PC-9 (cell line): ENCODE results near the gene PAFAH1B1. TPM values are rescaled to one million over a fixed set of nuclear protein-coding genes. Genes with fewer than 3 reads are reported as not detected.
A peak's percentile ranks its signal among the peaks of the same experiment; 100 is the strongest.
"Not testable (repeated sequence)": the region's sequence is repeated elsewhere in the genome, so short reads cannot be mapped to it uniquely, and the experiment has no call there.

Source experiments
- Bru-seq: library from RNA; stranded (reverse); fragments of 400-500 nt; gene quantifications from one replicate; lab custom pipeline; 2021; lab: Mats Ljungman, UMichigan
- BruChase-seq, 2 experiments: library from RNA; stranded (reverse); fragments of 400-500 nt; gene quantifications; one replicate each; lab custom pipeline; 2021; lab: Mats Ljungman, UMichigan
- BruUV-seq: library from RNA; stranded (reverse); fragments of 400-500 nt; replicated peaks from 2 replicates; lab custom pipeline; 2021; lab: Mats Ljungman, UMichigan
- CTCF ChIA-PET: fragments of 300-600 bp; sonication (Branson Sonifier 250); formaldehyde crosslinking; loops from one replicate; lab custom pipeline; 2022; ENCODE audit warnings: antibody characterized with exemption; lab: Charles Lee
- POLR2A ChIA-PET: fragments of 300-600 bp; sonication (Branson Sonifier 250); formaldehyde crosslinking; loops from one replicate; lab custom pipeline; 2022; ENCODE audit warnings: antibody characterized with exemption; ENCODE audit not compliant: unreplicated experiment; lab: Charles Lee
- DNase-seq, 2 experiments: peaks; one replicate each; pipeline versions ENCODE4 v3.0.0 to v3.0.0-alpha.2; 2015 to 2022; ENCODE audit warnings: mixed read lengths in 1 of 2
- H2AFZ ChIP-seq: fragments of 200-600 bp; sonication (generic); 2 replicates; pipeline ENCODE4 v1.8.1; 2017; ENCODE audit warnings: antibody characterized with exemption
- H3F3A ChIP-seq: fragments of 200-600 bp; sonication (generic); 2 replicates; pipeline ENCODE4 v1.8.1; 2017; ENCODE audit warnings: antibody characterized with exemption, mild to moderate bottlenecking, low read depth; ENCODE audit not compliant: insufficient read depth
- H3K27ac ChIP-seq: fragments of 200-600 bp; sonication (generic); 2 replicates; pipeline ENCODE4 v1.6.1; 2016; ENCODE audit warnings: mixed run types
- H3K27me3 ChIP-seq: fragments of 200-600 bp; sonication (generic); 2 replicates; pipeline ENCODE4 v1.6.1; 2016; ENCODE audit warnings: low read depth, mixed run types; ENCODE audit not compliant: insufficient read depth
- H3K36me3 ChIP-seq: fragments of 200-600 bp; sonication (generic); 2 replicates; pipeline ENCODE4 v1.6.1; 2016; ENCODE audit warnings: low read depth, mixed run types
- H3K4me1 ChIP-seq: fragments of 200-600 bp; sonication (generic); replicated peaks from 2 replicates; pipeline ENCODE4 v1.6.1; 2016; ENCODE audit warnings: mixed run types; ENCODE audit not compliant: insufficient read depth
- H3K4me2 ChIP-seq: fragments of 200-600 bp; sonication (generic); 2 replicates; pipeline ENCODE4 v1.6.1; 2017; ENCODE audit warnings: mixed run types
- H3K4me3 ChIP-seq: fragments of 200-600 bp; sonication (generic); 2 replicates; pipeline ENCODE4 v1.6.1; 2016; ENCODE audit warnings: mixed run types
- H3K79me2 ChIP-seq: fragments of 200-600 bp; sonication (generic); 2 replicates; pipeline ENCODE4 v1.6.1; 2017; ENCODE audit warnings: low read depth, mixed run types
- H3K9me2 ChIP-seq: fragments of 200-600 bp; sonication (generic); 2 replicates; pipeline ENCODE4 v1.8.1; 2017; ENCODE audit warnings: mild to moderate bottlenecking; ENCODE audit not compliant: insufficient read depth
- H3K9me3 ChIP-seq: fragments of 200-600 bp; sonication (generic); 2 replicates; pipeline ENCODE4 v1.8.1; 2016; ENCODE audit warnings: low read depth; ENCODE audit not compliant: insufficient read depth
- H4K20me1 ChIP-seq: fragments of 200-600 bp; sonication (generic); 2 replicates; pipeline ENCODE4 v1.8.1; 2017; ENCODE audit not compliant: insufficient read depth
- EZH2 ChIP-seq: fragments of 200-600 bp; sonication (generic); IDR thresholded peaks from 2 replicates; pipeline ENCODE4 v1.8.0; 2017; ENCODE audit warnings: antibody characterized with exemption, low read depth
- intact Hi-C: fragments of 100-400 bp; cut with micrococcal nuclease; formaldehyde crosslinking; loops from one replicate; pipeline ENCODE4 v1.10.0; 2022; ENCODE audit not compliant: unreplicated experiment
- long read RNA-seq: library from polyadenylated mRNA; stranded (forward); transcript quantifications from one replicate; pipeline ENCODE4 v2.0.0, GENCODE V29; 2022
- total RNA-seq: library from RNA; stranded (reverse); gene quantifications from 2 replicates; pipeline ENCODE4 v1.2.3, GENCODE V29; 2021
- TF ChIP-seq, protein P1 (sequence below): fragments of 200-600 bp; sonication (generic); conservative IDR thresholded peaks from 2 replicates; pipeline ENCODE4 v1.6.1; 2017; ENCODE audit warnings: mixed run types, antibody characterized with exemption, mild to moderate bottlenecking, moderate library complexity

PAFAH1B1 gene
- total RNA-seq (152 and 159 TPM in 2 replicates), Bru-seq, nascent RNA (percentile 97 among the genes with signal in this experiment), BruChase-seq, experiment 1, labeled RNA remaining after a 2-hour chase (percentile 96 among the genes with signal in this experiment), BruChase-seq, experiment 2, labeled RNA remaining after a 6-hour chase (percentile 95 among the genes with signal in this experiment)
- long read RNA-seq, full-length matches to known transcripts, result 78 of 113 reads
- long read RNA-seq, partial matches to known transcripts, result 6 of 113 reads
- long read RNA-seq, other reads (novel, unspliced or antisense), result 29 of 113 reads

DNA sequence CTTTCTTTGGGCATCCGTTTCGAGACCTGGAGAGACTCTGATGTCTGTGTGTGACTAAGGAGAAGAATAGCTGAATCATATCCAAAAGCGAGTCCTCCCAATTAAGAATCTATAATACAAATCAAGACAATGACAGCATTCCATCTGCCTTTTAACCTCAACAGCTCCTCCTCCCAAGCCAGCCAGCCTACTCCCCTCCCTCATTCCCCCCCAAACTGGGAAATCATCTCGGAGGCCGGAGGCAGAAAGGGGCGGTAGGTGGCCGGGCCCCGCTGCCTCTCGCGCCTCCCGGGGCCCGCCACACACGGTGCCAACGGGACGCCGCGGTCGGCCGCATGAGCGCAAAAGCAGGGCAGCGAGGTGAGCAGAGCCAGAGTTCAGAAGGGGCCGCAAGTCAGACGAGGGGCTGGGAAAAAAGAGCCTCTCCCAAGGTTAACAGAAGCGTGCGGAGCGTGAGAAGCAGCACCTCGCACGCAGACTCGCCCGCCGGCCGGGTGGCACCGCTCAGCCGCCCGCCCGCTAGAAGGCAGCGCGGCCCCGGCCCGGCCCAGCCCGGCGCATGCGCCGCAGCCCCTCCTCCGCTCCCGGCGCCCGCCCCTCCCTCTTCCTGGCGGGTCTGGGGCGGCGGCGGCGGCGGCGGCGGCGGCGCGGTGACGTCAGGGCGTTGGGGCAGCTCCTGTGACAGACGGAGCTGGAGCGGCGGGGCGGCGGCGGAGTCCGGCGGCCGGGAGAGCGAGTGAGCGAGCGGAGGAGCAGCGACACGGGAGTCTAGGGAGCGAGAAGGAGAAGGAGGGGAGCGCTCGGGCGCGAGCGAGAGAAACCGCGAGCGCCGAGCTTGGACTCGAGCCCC, at the start of gene PAFAH1B1:
Gene PAFAH1B1 (plus strand): TSS at position 684 of the 850 bp plus-strand sequence. CDS start 44,635 bp downstream, outside the sequence.
- no peaks in the 10 kb centered on the region for H3K27me3 ChIP-seq
- H3K27ac ChIP-seq, result peak within 1 kb of the TSS; percentile 86
- H3K79me2 ChIP-seq, result peaks cover 45% of the 10 kb centered on the region
- H3K4me2 ChIP-seq, result peak within 1 kb of the TSS; percentile 95
- H3K4me1 ChIP-seq, result peaks cover 36% of the 10 kb centered on the region
- no peak for TF ChIP-seq EZH2
- TF ChIP-seq, protein P1, sequence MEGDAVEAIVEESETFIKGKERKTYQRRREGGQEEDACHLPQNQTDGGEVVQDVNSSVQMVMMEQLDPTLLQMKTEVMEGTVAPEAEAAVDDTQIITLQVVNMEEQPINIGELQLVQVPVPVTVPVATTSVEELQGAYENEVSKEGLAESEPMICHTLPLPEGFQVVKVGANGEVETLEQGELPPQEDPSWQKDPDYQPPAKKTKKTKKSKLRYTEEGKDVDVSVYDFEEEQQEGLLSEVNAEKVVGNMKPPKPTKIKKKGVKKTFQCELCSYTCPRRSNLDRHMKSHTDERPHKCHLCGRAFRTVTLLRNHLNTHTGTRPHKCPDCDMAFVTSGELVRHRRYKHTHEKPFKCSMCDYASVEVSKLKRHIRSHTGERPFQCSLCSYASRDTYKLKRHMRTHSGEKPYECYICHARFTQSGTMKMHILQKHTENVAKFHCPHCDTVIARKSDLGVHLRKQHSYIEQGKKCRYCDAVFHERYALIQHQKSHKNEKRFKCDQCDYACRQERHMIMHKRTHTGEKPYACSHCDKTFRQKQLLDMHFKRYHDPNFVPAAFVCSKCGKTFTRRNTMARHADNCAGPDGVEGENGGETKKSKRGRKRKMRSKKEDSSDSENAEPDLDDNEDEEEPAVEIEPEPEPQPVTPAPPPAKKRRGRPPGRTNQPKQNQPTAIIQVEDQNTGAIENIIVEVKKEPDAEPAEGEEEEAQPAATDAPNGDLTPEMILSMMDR, result no peak
- peak within 1 kb of the TSS; percentile 81 for H3K4me3 ChIP-seq
- TSS peak; percentile 81 for BruUV-seq
- POLR2A ChIA-PET, result interaction anchor here (0.6 to 1.5 kb wide), 10 partner anchors 10 to 1928 kb away, joined by 3 to 33 read pairs (median 4); no protein-coding TSS in a partner anchor
- DNase-seq, result peak; percentile 77 to 97
- CTCF ChIA-PET, result interaction anchor here (0.6 kb wide), 1 partner anchor 210 kb away, joined by 3 read pairs; no protein-coding TSS in a partner anchor
- H3K9me3 ChIP-seq, result no peaks in the 10 kb centered on the region
- peaks cover 41% of the 10 kb centered on the region for H4K20me1 ChIP-seq
- H3F3A ChIP-seq, result peaks cover 15% of the 10 kb centered on the region; the same call in 1 of the 2 replicates
- no peaks in the 10 kb centered on the region for H3K36me3 ChIP-seq
- intact Hi-C loops, result loop anchor here (10.0 kb wide), 1 partner anchor 82 kb away; no protein-coding TSS in a partner anchor
- H2AFZ ChIP-seq, result peak within 1 kb of the TSS; percentile 99
- H3K9me2 ChIP-seq, result no peaks in the 10 kb centered on the region

DNA sequence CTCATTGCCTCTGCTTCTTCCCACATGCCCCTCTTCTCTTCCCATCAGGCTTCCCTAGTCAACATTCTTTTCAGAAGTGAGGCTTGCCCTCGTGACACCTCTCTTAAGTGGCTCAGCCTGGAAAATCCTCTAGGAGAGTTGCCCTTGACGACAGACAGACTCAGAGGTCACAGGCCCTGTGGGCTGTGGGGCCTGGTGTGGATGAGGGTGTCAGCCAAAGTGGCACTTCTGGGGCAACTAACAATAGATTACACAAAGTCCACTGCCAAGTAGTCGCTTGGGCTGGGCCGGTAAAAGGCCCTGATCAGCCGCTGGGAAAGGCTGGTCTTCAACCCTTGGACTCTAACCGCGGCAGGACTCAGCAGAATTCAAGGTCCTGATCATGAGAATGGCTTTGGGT, 48.1 kb upstream of the PAFAH1B1 start:
- BruUV-seq, result no TSS peak
- TF ChIP-seq, protein P1, result no peak
- TF ChIP-seq EZH2, result no peak
- no peak overlapping the region for H2AFZ ChIP-seq
- H3K4me2 ChIP-seq, result no peak overlapping the region
- POLR2A ChIA-PET, result no interaction called here
- H4K20me1 ChIP-seq, result no peaks in the 10 kb centered on the region
- H3K79me2 ChIP-seq, result no peaks in the 10 kb centered on the region
- peaks cover 9% of the 10 kb centered on the region; the same call in 1 of the 2 replicates for H3F3A ChIP-seq
- no peaks in the 10 kb centered on the region for H3K9me2 ChIP-seq
- intact Hi-C loops, result no loop called here
- H3K36me3 ChIP-seq, result no peaks in the 10 kb centered on the region
- no peaks in the 10 kb centered on the region for H3K27me3 ChIP-seq
- H3K9me3 ChIP-seq, result no peaks in the 10 kb centered on the region
- CTCF ChIA-PET, result no interaction called here
- no peak for DNase-seq
- no peak overlapping the region for H3K27ac ChIP-seq
- H3K4me3 ChIP-seq, result no peak overlapping the region
- H3K4me1 ChIP-seq, result 0 out of 2 replicates have a peak, but pooled peaks cover 8% of the 10 kb centered on the region

DNA sequence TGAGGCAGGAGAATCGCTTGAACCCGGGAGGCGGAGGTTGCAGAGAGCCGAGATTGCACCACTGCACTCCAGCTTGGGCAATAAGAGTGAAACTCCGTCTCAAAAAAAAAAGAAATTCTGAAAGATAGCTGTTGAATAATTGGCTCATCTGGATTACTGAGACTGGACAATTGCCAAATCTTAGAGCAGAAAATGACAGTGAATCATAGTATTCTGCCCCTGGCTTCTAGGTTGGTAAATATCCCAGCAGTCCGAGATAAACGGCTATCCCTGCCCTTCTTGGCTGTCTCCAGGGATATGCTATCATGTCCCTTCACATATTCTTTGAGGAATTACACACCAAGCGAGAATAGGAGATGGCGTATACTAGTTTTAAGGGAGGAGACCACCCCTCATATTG, 46.3 kb upstream of the PAFAH1B1 start:
- Histone ChIP-seq H3K9me3 (no peaks in the 10 kb centered on the region), H2AFZ (no peak overlapping the region), H3K4me2 (peak overlapping the region; percentile 33; the same call in 1 of the 2 replicates), H3K9me2 (no peaks in the 10 kb centered on the region), H3K36me3 (no peaks in the 10 kb centered on the region), H3K79me2 (no peaks in the 10 kb centered on the region), H3K27me3 (no peaks in the 10 kb centered on the region), H3F3A (peaks cover 9% of the 10 kb centered on the region; the same call in 1 of the 2 replicates), H4K20me1 (no peaks in the 10 kb centered on the region), H3K4me3 (no peak overlapping the region), H3K4me1 (0 out of 2 replicates have a peak, but pooled peaks cover 8% of the 10 kb centered on the region), H3K27ac (no peak overlapping the region)
- POLR2A ChIA-PET, result interaction anchor here (0.6 kb wide), 1 partner anchor 162 kb away, joined by 15 read pairs; no protein-coding TSS in a partner anchor
- CTCF ChIA-PET, result interaction anchor here (0.6 kb wide), 1 partner anchor 88 kb away, joined by 4 read pairs; no protein-coding TSS in a partner anchor
- intact Hi-C loops, result no loop called here
- TF ChIP-seq, protein P1, result no peak
- TF ChIP-seq EZH2, result no peak
- no peak for DNase-seq
- no TSS peak for BruUV-seq

DNA sequence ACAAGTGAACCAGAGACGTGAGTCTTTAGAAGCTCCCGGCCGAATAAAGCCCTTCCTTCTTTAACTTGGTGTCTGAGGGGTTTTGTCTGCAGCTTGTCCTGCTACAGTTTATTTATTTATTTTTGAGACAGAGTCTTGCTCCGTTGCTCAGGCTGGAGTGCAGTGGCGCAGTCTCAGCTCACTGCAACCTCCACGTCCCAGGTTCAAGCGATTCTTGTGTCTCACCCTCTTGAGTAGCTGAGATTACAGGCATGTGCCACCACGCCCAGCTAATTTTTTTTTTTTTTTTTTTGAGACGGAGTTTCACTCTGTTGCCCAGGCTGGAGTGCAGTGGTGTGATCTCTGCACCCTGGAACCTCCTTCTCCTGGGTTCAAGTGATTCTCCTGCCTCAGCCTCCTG, 45.4 kb upstream of the PAFAH1B1 start:
- peak overlapping the region; percentile 33; the same call in 1 of the 2 replicates for H3K4me2 ChIP-seq

More for the DNA sequence above, 45.4 kb upstream of the PAFAH1B1 start:
- H2AFZ ChIP-seq, H3K79me2 ChIP-seq, H3K4me1 ChIP-seq, H3K9me2 ChIP-seq, intact Hi-C loops, H3K4me3 ChIP-seq, BruUV-seq, DNase-seq, H3K36me3 ChIP-seq, H3K27me3 ChIP-seq, H4K20me1 ChIP-seq, H3K27ac ChIP-seq, H3K9me3 ChIP-seq, H3F3A ChIP-seq: not testable (repeated sequence)
- POLR2A ChIA-PET, result interaction anchor here (0.6 kb wide), 1 partner anchor 161 kb away, joined by 15 read pairs; no protein-coding TSS in a partner anchor
- CTCF ChIA-PET, result interaction anchor here (0.6 to 0.7 kb wide), 2 partner anchors 104 to 141 kb away, joined by 4 to 6 read pairs; no protein-coding TSS in a partner anchor
